Right atrium auricular region (tissue), 2 donors: ENCODE measurements around the gene SEMA3B. TPM values are rescaled to one million over a fixed set of nuclear protein-coding genes. Genes with fewer than 3 reads are reported as not detected.

Experiments
- DNase-seq: peaks from one replicate; pipeline ENCODE4 v3.0.0-alpha.2; 2019; ENCODE audit warnings: low spot score
- H3K27ac ChIP-seq, 2 donors: fragments of 200-600 bp; sonication (generic); 1 replicate in 1 of 2; 2 replicates in 1 of 2; pipeline ENCODE4 v1.5.1; 2016 to 2019
- H3K27me3 ChIP-seq, 2 donors: fragments of 200-600 bp; sonication (generic); one replicate each; pipeline versions ENCODE4 v1.5.1 to v1.6.0; 2017 to 2019
- H3K36me3 ChIP-seq: fragments of 200-600 bp; sonication (generic); one replicate; pipeline ENCODE4 v1.5.1; 2016
- H3K4me1 ChIP-seq, 2 donors: fragments of 200-600 bp; sonication (generic); one replicate each; pipeline versions ENCODE4 v1.5.1 to v1.6.0; 2017 to 2019
- H3K4me3 ChIP-seq, 2 donors: fragments of 200-600 bp; sonication (generic); 1 replicate in 1 of 2; 2 replicates in 1 of 2; pipeline ENCODE4 v1.5.1; 2017 to 2019; ENCODE audit warnings: mild to moderate bottlenecking in 1 of 2, moderate library complexity in 1 of 2
- H3K9me3 ChIP-seq, 2 donors: fragments of 200-600 bp; sonication (generic); one replicate each; pipeline ENCODE4 v1.5.1; 2019
- total RNA-seq, 2 donors: library from RNA; depleted of rRNA; stranded (reverse); fragments of >200 nt; gene quantifications; one replicate each; pipeline ENCODE4 v1.1.0, GENCODE V29; 2016
- TF ChIP-seq, protein P1 (sequence below), 2 donors: fragments of 200-600 bp; sonication (generic); IDR thresholded peaks; one replicate each; pipeline ENCODE4 v1.5.1; 2019; ENCODE audit warnings: antibody characterized with exemption in 2 of 2

The SEMA3B gene
- total RNA-seq, 2 donors from 2014 or later = 15.4 to 20.0 TPM

DNA sequence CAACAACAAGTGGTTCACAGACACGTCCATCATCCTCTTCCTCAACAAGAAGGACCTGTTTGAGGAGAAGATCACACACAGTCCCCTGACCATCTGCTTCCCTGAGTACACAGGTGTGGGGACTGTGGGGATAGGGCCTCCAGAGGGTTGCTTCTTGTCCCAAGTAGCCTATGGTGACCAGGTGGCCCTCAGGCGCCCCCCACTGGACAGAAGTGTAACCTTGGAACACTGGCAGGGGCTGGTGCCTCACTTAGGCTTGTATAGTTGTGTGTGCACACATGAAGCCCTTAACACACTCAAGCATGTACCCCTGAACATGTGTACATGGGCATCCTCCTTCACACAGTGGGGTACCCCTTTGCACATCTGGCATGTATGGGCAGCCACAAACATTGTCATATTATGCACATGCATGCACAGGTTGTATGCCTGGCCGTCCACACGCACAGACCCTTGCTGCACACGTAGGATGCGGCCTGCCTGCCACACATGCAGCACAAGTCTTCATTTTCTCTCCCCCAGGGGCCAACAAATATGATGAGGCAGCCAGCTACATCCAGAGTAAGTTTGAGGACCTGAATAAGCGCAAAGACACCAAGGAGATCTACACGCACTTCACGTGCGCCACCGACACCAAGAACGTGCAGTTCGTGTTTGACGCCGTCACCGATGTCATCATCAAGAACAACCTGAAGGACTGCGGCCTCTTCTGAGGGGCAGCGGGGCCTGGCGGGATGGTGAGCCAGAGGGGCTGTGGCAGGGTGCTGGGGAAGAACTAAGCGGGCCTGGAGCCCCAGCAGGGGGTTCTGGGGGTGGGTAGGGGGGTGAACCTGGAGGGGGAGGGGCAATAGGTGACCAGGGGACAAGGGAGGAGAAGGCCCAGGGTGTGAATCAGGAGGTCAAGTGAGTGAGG lies 11.7 kb upstream of the SEMA3B start:
- Histone ChIP-seq H3K27ac (peak overlapping the region; percentile 88 to 95), H3K4me3 (no peak overlapping the region), H3K27me3 (no peaks in the 10 kb centered on the region), H3K4me1 (peaks cover 0 to 76% of the 10 kb centered on the region in 2 donors), H3K9me3 (no peaks in the 10 kb centered on the region), H3K36me3 (peaks cover 56% of the 10 kb centered on the region)
- no peak for DNase-seq
- TF ChIP-seq, protein P1, sequence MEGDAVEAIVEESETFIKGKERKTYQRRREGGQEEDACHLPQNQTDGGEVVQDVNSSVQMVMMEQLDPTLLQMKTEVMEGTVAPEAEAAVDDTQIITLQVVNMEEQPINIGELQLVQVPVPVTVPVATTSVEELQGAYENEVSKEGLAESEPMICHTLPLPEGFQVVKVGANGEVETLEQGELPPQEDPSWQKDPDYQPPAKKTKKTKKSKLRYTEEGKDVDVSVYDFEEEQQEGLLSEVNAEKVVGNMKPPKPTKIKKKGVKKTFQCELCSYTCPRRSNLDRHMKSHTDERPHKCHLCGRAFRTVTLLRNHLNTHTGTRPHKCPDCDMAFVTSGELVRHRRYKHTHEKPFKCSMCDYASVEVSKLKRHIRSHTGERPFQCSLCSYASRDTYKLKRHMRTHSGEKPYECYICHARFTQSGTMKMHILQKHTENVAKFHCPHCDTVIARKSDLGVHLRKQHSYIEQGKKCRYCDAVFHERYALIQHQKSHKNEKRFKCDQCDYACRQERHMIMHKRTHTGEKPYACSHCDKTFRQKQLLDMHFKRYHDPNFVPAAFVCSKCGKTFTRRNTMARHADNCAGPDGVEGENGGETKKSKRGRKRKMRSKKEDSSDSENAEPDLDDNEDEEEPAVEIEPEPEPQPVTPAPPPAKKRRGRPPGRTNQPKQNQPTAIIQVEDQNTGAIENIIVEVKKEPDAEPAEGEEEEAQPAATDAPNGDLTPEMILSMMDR (IDR thresholded peaks at IDR 0.05) = peak in 1 of 2 donors; percentile 44

DNA sequence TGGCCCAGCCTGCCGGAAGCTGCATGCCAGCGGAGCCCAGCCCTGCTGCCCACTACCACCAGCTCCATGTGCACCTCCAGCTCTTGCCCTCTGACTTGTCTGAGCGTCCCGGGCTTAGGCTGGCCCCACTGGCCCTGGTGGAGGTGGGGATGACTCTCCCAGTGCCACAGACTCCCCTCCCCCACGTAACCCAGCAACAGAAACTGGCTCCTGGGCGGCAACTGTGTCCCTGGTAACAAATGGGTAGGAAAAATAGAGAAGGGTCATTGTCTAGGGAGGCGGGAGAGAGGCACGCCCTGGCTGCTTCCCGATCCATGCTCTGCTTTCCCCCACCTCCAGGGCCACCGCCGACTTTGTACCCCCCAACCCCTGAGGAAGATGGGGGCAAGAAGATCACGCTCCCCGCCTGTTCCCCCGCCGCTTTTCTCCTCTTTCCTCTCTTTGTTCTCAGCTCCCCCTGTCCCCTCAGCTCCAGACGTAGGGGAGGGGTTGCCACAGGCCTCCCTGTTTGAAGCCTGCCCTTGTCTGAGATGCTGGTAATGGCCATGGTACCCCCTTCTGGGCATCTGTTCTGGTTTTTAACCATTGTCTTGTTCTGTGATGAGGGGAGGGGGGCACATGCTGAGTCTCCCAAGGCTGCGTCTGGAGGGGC lies 10.8 kb upstream of the SEMA3B start:
- Histone ChIP-seq H3K4me3 (no peak overlapping the region), H3K27ac (peak overlapping the region; percentile 95 to 99), H3K27me3 (no peaks in the 10 kb centered on the region), H3K4me1 (peaks cover 0 to 67% of the 10 kb centered on the region in 2 donors), H3K36me3 (peaks cover 47% of the 10 kb centered on the region), H3K9me3 (no peaks in the 10 kb centered on the region)
- no peak for DNase-seq
- TF ChIP-seq, protein P1 (IDR thresholded peaks at IDR 0.05) = no peak

DNA sequence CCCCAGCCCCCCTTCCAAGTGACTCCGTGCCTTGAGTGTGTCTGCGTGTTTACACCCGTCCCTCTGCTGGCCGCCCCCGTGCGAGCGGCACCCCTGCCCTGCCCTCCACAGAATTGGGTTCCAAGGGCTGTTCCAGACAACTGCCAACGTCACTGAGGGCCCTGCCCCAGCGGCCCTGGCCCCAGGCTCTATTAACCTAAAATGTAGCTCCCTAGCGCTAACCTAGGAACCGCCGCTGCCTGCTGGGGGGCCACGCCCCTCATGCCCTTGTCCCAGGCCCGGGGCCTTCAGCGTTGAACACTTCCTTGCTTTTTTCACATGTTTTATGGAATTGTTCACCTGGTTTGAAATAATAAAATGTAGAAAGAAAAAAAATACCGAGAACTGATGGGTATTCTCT lies 10.0 kb upstream of the SEMA3B start:
- TF ChIP-seq, protein P1 (IDR thresholded peaks at IDR 0.05) = no peak
- Histone ChIP-seq H3K4me3 (no peak overlapping the region), H3K27me3 (no peaks in the 10 kb centered on the region), H3K27ac (peak overlapping the region; percentile 95 to 99), H3K9me3 (no peaks in the 10 kb centered on the region), H3K36me3 (peaks cover 41% of the 10 kb centered on the region), H3K4me1 (peaks cover 0 to 61% of the 10 kb centered on the region in 2 donors)
- DNase-seq = no peak

DNA sequence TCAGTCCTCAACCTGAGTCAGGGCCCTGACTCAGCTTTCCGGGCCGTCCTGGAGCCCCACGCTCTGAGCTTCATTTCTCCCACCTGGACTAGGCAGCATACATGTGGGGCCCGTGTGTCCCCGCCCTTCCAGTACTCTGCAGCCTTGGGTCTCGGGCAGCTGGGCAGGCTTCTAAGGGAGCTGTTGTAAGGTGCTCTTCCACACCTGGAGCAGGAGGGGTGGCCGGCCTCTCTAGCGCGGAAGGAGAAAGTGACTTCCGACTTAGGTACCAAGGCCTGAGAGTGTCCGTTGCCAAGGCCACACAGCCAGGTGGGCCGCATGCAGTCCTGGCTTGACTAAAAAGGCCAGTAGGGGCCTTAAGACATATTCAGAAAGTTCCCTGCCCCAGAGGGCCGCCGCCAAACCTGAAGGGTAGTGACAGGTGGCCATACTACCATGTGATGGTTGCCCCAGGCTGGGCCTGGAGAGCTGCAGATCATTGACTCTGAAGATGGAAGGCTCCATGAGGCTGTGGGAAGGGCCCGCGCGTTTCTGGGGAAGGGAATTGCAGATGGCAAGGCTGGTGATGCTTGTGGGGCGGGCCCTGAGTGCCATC lies 9.4 kb upstream of the SEMA3B start:
- no peaks in the 10 kb centered on the region for H3K9me3 ChIP-seq
- peak overlapping the region; percentile 95 to 99 for H3K27ac ChIP-seq
- no peak for DNase-seq
- H3K4me1 ChIP-seq = peaks cover 0 to 61% of the 10 kb centered on the region in 2 donors
- H3K27me3 ChIP-seq = no peaks in the 10 kb centered on the region
- H3K36me3 ChIP-seq = peaks cover 39% of the 10 kb centered on the region
- TF ChIP-seq, protein P1 (IDR thresholded peaks at IDR 0.05) = no peak
- peak overlapping the region in 1 of 2 donors; percentile 57 for H3K4me3 ChIP-seq

DNA sequence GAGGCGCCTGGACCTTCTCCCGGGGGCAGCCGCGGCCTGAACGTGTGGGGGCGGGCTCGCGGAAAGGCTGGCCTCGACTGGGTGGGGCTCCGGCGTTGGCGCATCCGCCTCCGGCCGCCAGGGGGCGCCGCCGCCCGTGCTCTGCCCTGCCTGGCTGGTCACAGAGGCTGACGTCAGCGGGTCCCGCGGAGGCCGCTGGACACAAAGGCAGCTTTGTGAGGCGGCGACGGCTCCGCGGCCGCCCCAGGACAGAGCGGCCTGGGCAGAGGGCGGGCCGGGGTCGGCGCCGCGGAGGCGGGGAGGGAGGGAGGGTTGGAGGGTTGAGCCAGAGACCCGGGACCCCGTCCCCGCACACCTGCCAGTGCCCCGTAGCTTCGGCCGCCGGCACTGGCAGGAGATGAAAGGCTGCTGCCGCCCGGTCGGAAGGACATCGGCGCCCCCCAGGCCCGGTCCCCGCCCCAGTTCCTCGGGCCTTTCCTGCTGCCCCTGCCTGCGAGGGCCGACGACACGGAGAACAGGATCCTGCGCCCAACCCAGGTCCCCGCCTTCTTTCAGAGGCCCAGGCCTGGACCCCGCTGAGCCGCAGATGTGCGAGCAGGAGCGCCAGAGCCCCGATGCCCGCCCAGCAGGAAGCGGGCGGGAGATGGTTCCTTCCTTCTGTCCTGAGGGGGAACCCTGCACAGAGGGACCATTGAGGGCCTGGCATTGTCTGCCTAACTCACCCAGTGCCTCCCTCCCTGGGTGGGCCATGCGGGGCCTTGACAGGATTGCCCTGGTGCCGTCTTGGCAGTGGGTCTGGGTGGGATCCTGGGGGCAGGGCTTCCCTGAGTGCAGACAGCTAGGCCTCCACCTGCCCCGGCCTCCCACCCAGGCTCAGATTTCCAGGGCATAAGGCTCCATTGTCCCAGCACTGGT lies 8.7 kb upstream of the SEMA3B start:
- Histone ChIP-seq H3K4me1 (peaks cover 0 to 61% of the 10 kb centered on the region in 2 donors), H3K27me3 (no peaks in the 10 kb centered on the region), H3K4me3 (peak overlapping the region; percentile 57 to 58), H3K27ac (peak overlapping the region; percentile 95 to 99), H3K9me3 (no peaks in the 10 kb centered on the region), H3K36me3 (peaks cover 36% of the 10 kb centered on the region)
- peak; percentile 95 for DNase-seq
- TF ChIP-seq, protein P1 (IDR thresholded peaks at IDR 0.05) = peak; percentile 99 to 100
